NOMO-1 (cell line): ENCODE data around the gene SLC12A8.

ENCODE experiments used
- DNase-seq, 2 experiments: peaks; one replicate each; lab custom pipeline; 2025; ENCODE audit not compliant: unreplicated experiment in 2 of 2; lab: John Stamatoyannopoulos, UW

Gene SLC12A8

DNA sequence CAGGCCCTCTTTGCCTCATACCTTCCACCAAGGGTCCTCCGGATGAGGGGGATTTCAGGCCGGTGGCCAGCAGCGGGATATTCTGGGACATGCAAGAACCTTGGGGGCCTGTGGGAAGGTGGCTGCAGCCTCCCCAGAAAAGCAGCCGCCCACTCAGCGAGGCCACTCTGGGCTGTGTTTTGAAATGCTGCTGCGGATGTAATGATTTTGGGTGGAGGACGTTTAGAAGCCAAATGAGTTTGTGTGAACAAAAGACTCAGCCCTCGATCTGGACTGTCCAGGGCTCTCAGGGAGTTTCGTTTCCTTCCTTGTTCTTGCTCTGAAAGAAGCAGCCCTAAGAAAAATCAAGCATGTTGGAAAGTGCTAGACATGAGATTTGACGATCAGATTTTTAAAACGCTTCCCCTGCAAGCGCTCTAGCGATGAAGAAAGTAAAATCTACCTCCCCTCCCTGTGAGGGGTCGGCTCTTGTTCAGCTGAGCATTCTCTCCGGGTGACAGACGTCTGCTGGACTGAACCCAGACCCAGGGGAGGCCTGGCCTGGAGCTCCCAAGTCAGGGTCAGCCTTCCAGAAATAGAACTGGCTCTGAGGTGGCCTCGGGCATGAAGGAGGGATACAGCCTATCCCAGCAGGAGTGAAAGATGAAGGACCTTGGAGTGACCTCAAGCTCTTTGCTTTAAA is 169.7 kb downstream of the SLC12A8 start:
- peak in 1 of 2 experiments; percentile 17 for DNase-seq

DNA sequence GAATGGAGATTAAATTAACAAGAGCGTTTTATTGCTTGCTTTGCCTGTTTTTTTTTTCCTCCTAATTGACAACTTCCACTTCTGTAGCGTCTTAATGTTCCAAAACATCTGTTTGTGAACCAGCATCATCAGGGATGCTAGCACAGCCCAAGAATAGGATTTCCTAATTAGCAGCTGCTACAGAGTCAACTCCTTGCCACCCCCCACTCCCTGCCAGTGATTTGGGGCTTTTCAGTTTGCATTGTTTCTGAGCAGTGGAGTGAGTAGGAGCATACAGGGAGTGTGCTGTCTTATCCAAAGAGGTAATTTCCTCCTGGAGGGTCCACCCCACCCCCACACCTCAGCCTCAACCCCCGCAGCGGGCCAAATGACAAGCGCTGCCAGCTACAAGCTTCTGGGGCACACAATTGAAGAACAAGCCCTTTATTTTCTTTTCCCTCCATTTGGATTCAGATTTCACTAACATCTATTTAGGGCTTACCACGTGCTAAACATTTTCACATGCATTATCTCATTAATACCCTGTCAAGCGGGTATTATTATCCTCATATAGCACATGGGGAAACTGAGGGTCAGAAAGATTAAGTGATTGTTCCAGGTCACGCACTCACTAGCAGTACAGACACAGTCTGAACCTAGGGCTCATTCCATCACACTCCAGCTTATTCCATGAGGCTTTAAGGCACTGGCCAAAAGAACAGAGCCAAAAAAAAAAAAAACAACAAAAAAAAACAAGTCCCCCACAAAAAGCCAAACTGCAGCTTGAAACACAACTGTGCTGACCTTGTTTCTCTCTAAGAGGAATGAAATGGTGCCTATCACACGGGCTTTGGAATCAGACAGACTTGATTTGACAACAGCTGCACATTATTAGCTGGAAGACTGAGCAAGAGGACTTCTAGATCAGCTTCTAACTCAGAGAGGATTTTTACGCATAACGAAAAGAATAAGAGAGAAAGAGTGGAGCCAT is 173.1 kb downstream of the SLC12A8 start:
- no peak for DNase-seq

DNA sequence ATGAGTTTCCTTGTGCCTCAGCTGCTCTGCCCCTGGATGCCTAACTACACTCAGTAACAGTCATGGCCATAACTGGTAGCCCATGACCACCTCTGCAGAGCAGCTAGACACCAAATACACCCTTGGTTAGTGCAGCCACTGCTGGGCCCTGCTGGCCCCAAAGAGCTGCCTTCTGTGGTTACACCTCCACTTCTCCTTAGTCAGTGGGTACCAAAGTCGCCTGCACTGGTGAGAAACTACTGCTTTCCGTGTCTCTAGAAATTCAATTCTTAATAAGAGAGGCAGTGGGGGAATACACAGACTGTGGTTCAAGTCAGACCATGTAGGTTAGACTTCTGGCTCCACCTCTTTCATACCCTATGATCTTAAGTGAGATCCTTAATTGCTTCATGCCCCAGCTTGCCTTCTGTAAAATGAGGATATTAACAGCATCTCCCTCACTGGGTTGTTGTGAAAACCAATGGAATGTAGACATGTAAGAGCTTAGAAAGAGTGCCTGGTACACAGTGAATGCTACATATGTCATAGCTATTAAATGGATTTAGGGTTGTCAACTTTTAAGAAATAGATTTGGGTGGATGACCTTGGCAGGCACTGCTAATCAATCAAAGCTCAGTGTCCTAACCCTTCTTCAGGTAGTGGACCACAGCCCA is 174.9 kb downstream of the SLC12A8 start:
- DNase-seq: no peak

DNA sequence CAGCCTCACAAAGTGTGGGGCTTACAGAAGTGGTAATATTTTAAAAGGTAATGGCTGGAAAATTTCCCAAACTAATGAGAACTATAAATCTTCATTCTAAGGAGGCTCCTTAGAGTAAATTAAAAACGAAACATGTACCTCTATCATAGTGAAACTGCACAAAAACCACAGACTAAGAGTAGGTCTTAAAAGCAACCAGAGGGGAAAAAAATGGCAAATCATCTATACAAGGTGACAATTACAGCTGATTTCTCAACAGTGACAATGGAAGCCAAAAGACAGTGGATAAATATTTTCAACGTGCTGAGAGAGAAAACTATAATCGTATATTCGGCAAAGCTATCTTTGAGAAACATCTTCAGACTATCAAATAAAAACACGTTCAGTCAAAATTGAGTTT is 177.3 kb downstream of the SLC12A8 start:
- DNase-seq: no peak

DNA sequence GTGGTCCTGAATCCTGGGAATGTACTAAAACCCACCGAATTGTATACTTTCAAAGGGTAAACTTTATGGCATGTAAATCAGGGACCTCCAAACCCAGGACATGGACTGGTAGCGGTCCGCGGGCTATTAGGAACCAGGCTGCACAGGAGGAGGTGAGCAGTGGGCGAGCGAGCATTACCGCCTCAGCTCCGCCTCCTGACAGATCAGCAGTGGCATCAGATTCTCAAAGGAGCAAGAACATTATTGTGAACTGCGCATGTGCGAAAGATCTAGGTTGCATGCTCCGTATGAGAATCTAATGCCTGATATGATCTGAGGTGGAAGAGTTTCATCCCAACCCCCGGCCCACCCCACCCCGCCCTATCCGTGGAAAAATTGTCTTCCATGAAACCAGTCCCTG is 178.9 kb downstream of the SLC12A8 start:
- no peak for DNase-seq

DNA sequence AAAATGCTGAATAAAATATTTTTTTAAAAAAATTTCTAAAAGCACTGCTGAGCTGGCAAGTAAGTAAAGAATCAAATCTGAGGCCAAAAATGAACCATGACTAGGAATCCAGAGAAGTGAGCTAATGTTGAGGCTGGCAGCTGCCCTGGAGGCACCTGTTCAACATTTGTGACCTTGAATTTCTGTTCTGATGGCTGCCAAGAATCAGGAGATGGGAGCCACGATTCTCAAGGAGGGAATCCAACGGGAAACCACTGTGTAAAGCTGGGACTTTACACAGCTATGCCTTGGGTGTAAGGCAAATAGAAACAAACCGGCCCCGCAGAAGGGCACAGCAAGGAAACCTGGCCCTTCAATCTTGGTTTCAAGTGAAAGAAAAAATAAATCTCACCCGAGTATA is 179.4 kb downstream of the SLC12A8 start:
- DNase-seq: no peak

DNA sequence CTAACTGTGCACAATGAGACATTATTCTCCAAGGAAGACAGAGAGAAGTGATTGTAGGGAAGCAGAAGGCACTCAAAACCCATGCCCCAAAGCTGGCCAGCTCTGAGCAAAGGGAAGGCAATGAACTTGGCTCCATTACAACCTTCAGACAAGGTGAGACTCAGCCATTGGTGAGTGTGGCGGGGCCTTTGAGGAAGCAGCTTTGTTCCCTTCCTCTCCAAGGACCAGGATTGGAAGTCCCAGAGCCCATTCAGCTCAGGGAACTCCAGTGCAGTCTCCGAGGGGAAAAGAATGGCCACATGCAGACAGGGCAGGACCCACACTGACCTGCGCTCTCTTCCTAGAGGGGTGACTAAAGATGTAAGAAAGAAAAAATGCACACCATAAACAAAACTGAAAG is 179.9 kb downstream of the SLC12A8 start:
- no peak for DNase-seq
